ENCODE data around the gene KCNT1. TPM values are rescaled to one million over a fixed set of nuclear protein-coding genes. Genes with fewer than 3 reads are reported as not detected.

Gene KCNT1
- total RNA-seq, 1 experiment from 2014 or later: not detected

DNA sequence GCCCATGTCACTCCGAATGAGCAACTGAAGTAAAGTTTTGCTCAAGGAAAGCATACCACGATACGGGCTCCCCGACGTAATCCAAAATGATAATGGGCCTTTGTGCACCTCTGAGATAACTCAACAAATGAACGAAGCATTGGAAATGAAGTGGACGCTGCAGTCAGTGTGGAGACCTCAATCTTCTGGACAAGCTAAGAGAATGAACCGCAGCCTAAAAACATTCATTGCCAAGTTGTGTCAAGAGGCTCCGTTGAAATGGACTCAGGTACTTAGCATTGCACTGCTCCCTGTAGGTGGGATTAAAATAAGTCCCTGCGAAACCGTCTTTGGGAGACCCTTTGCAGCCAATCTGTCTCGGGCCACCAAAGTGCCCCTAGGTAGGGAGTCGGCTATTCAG lies 42.7 kb upstream of the KCNT1 start:
- Histone ChIP-seq H3K4me3 (no peak overlapping the region), H3K36me3 (ENCODE audit: low read depth) (no peaks in the 10 kb centered on the region), H3K4me1 (replicated peaks; ENCODE audit: insufficient read depth) (no peaks in the 10 kb centered on the region), H3K27me3 (ENCODE audit: insufficient read depth, low read depth) (peaks cover 93% of the 10 kb centered on the region), H3F3A (ENCODE audit: insufficient read depth, low read depth) (no peaks in the 10 kb centered on the region), H3K27ac (no peak overlapping the region), H3K79me2 (ENCODE audit: low read depth) (no peaks in the 10 kb centered on the region), H2AFZ (no peak overlapping the region), H4K20me1 (ENCODE audit: insufficient read depth) (no peaks in the 10 kb centered on the region), H3K4me2 (no peak overlapping the region), H3K9me2 (ENCODE audit: insufficient read depth) (no peaks in the 10 kb centered on the region), H3K9me3 (ENCODE audit: insufficient read depth, low read depth) (no peaks in the 10 kb centered on the region)
- intact Hi-C loops (cut with micrococcal nuclease; ENCODE audit: unreplicated experiment): no loop called here
- TF ChIP-seq CTCF (conservative IDR thresholded peaks at IDR 0.05) (no peak), EZH2 (IDR thresholded peaks at IDR 0.05; ENCODE audit: low read depth) (no peak)
- BruUV-seq (replicated peaks): no TSS peak
- ChIA-PET CTCF (no interaction called here), POLR2A (ENCODE audit: unreplicated experiment) (no interaction called here)
- no peak for DNase-seq

DNA sequence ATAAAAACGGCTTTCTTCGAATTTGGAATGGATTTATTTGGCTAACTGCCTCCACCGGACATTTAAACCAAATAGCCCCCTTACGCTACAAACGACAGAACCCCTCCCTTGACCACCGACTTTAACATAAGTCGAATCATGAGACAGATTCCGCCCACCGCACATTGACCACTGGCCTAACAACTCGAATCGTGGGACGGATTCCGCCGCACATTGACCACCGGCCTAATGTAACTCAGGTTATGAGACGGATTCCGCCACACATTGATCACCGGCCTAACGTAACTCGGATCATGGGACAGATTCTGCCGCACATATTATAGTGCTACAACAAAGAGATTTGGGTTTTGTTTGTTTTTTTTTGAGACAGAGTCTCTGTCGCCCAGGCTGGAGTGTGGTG lies 41.6 kb upstream of the KCNT1 start:
- intact Hi-C loops (cut with micrococcal nuclease; ENCODE audit: unreplicated experiment): no loop called here
- BruUV-seq (replicated peaks): no TSS peak
- TF ChIP-seq EZH2 (IDR thresholded peaks at IDR 0.05; ENCODE audit: low read depth) (no peak), CTCF (conservative IDR thresholded peaks at IDR 0.05) (no peak)
- Histone ChIP-seq H3K9me2 (ENCODE audit: insufficient read depth) (no peaks in the 10 kb centered on the region), H2AFZ (no peak overlapping the region), H3K4me2 (no peak overlapping the region), H3K36me3 (ENCODE audit: low read depth) (no peaks in the 10 kb centered on the region), H3K79me2 (ENCODE audit: low read depth) (no peaks in the 10 kb centered on the region), H4K20me1 (ENCODE audit: insufficient read depth) (no peaks in the 10 kb centered on the region), H3K27me3 (ENCODE audit: insufficient read depth, low read depth) (peaks cover 93% of the 10 kb centered on the region), H3F3A (ENCODE audit: insufficient read depth, low read depth) (no peaks in the 10 kb centered on the region), H3K4me1 (replicated peaks; ENCODE audit: insufficient read depth) (no peaks in the 10 kb centered on the region), H3K9me3 (ENCODE audit: insufficient read depth, low read depth) (no peaks in the 10 kb centered on the region), H3K4me3 (no peak overlapping the region), H3K27ac (no peak overlapping the region)
- DNase-seq: no peak
- ChIA-PET CTCF (no interaction called here), POLR2A (ENCODE audit: unreplicated experiment) (no interaction called here)

- Histone ChIP-seq H3K79me2 (ENCODE audit: low read depth) (no peaks in the 10 kb centered on the region), H3K9me3 (ENCODE audit: insufficient read depth, low read depth) (no peaks in the 10 kb centered on the region), H3K36me3 (ENCODE audit: low read depth) (no peaks in the 10 kb centered on the region), H3K4me2 (no peak overlapping the region), H4K20me1 (ENCODE audit: insufficient read depth) (no peaks in the 10 kb centered on the region), H3K9me2 (ENCODE audit: insufficient read depth) (no peaks in the 10 kb centered on the region), H3K27me3 (ENCODE audit: insufficient read depth, low read depth) (peaks cover 95% of the 10 kb centered on the region), H3F3A (ENCODE audit: insufficient read depth, low read depth) (no peaks in the 10 kb centered on the region), H3K4me3 (no peak overlapping the region), H3K4me1 (replicated peaks; ENCODE audit: insufficient read depth) (no peaks in the 10 kb centered on the region), H3K27ac (no peak overlapping the region), H2AFZ (no peak overlapping the region)
- CTCF ChIA-PET: no interaction called here
- TF ChIP-seq EZH2 (IDR thresholded peaks at IDR 0.05; ENCODE audit: low read depth) (no peak), CTCF (conservative IDR thresholded peaks at IDR 0.05) (no peak)
- intact Hi-C loops (cut with micrococcal nuclease; ENCODE audit: unreplicated experiment): no loop called here
- DNase-seq: no peak
- POLR2A ChIA-PET (ENCODE audit: unreplicated experiment): no interaction called here
- no TSS peak for BruUV-seq (replicated peaks)
Observed at GRCh38 chr9:135661816-135662560, 40.0 kb upstream of the KCNT1 start.
